ENCODE results near the gene MYO1B. TPM values are rescaled to one million over a fixed set of nuclear protein-coding genes. Genes with fewer than 3 reads are reported as not detected.

Gene MYO1B
- total RNA-seq, 1 donor from 2014 or later: 38.2 TPM

GRCh38 chr2:191258996-191259395 lies 13.8 kb downstream of the MYO1B start:
- DNase-seq (ENCODE audit: low spot score): no peak

GRCh38 chr2:191262436-191262835 lies 17.2 kb downstream of the MYO1B start:
- DNase-seq (ENCODE audit: low spot score): no peak

- DNase-seq (ENCODE audit: low spot score): no peak
Observed at GRCh38 chr2:191263050-191263449, 17.8 kb downstream of the MYO1B start.

GRCh38 chr2:191264647-191265081 lies 19.5 kb downstream of the MYO1B start:
- DNase-seq (ENCODE audit: low spot score): no peak

GRCh38 chr2:191265311-191266170 lies 20.3 kb downstream of the MYO1B start:
- no peak for DNase-seq (ENCODE audit: low spot score)

DNA sequence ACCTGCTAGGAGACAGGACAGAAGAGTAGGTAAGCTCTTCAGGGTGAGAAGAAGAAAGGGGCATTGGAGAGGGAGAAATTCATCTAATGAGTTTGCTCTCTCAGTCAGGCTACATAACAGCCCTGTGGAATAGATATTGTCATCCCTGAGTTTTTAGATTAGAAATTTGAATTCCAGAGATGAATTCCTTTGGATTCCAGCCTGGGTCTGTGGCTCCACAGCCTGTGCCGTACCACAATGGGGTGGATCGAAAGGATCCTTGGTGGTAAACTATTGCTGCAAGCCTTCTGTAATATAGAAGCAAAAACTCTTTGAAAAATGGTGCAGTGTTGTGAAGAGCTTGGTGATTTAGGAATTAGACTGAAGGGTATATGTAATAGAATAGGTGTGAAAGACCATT lies 21.0 kb downstream of the MYO1B start:
- no peak for DNase-seq (ENCODE audit: low spot score)

DNA sequence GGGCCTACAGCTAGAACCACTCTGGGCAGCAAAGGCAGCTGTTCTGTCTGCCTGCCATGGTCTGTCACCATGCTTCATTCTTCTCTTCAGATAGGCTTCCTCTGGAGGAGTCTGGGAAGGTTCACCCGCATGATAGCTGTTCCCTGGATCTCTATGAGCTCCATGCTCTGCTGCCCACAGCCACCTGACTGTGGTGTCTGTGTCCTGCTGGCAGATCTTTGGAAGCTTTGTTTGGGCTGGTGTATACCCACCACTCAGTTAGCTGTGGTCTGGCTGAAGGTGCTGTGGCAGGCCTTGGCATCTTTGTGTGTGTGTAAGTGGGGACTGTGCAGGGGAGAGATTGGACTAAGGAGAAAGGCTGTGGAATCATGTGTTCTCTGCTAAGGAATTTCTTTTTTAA lies 23.4 kb downstream of the MYO1B start:
- DNase-seq (ENCODE audit: low spot score): no peak

- no peak for DNase-seq (ENCODE audit: low spot score)
Observed at GRCh38 chr2:191270306-191271161, 25.3 kb downstream of the MYO1B start.

DNA sequence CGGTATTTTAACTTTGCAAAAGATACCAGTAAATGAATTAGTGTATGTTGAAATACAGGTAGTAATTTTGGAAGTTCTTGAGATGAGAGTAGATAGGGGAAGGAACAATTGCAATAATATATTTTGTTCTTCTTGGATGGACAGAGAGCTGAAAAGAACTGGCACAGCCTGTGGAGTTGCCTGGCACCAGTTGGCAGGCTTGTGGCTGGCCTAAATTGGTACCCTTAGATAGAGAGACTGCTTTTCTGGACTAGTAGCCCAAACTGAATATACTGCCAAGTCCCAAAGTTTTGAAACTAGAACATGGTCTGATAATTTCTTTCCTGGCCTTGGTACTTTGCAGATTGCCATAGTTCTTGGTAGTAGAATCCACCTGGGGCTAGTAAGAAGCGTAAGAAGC lies 26.9 kb downstream of the MYO1B start:
- DNase-seq (ENCODE audit: low spot score): no peak

- DNase-seq (ENCODE audit: low spot score): no peak
Observed at GRCh38 chr2:191274413-191274815, 29.2 kb downstream of the MYO1B start.

DNA sequence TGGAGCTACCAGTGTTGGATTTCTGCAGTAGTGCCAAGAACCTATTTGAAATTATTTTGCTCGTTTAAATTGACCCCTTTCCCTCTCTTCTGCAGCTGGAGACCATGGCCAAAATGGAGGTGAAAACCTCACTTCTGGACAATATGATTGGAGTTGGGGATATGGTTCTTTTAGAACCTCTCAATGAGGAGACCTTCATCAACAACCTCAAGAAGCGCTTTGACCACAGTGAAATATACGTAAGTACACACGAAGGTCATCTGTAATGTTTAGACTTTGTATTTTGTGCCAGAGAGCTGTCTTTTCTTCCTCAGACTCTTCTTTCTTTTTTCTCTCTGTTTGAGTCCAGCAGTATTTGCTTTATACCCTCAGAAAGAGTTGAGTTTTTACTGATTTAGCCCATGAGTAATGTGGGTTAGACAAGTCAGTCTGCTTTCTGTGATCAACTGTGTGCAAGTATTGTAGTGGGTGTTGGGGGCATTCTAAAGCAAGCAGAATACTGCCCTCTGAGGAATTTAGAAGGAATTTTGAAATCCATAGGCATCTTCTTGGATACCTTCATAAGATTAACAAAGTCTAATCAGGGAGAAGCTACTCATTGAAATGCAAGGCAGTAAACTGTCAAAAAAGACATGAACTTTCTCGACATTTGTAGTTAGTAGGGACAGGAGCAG lies 31.7 kb downstream of the MYO1B start:
- no peak for DNase-seq (ENCODE audit: low spot score)

- DNase-seq (ENCODE audit: low spot score): no peak
Observed at GRCh38 chr2:191280290-191280689, 35.1 kb downstream of the MYO1B start.

DNA sequence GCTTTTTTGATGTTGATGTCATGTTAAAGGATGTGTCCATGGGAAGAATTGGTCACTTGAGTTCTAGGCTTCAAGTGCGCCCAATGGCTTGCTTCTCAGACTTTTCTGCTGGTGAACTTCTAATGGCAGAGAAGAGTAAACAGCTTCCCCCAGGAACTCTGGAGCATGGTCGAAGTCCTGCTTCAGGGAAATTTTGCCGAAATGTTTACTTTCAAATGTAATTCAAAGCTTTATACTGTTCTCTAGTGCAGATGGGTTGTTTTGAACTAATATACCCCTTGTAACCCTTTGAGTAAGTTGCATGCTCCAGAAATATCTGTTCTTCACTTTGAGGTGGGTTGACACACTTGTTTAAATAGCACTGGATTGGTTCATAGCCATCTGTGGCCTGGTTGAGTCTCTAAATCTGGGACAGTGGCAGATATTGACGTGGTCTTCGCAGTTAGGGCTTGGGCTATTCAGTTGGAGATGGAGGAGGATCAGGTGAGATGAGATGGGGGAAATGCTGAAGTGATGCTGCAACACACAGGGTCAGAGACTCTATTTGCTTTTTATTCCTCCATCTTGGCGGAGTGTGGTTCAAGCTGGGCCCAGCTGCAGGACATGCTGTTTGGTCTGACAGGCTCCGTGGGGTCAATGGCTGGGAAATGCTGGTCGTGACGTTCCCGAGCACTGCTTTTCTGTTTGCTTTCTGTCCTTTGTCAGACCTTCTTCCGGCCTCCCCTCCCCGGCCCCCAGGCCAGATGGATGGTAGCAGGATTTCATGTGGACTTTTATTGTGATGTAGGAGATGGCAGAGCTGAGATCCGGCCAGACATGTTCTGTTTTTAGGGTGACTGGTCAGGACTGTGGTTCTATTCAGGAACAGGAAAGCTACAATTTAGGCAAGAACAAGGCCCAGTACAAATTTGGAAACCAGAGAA lies 35.9 kb downstream of the MYO1B start:
- no peak for DNase-seq (ENCODE audit: low spot score)

DNA sequence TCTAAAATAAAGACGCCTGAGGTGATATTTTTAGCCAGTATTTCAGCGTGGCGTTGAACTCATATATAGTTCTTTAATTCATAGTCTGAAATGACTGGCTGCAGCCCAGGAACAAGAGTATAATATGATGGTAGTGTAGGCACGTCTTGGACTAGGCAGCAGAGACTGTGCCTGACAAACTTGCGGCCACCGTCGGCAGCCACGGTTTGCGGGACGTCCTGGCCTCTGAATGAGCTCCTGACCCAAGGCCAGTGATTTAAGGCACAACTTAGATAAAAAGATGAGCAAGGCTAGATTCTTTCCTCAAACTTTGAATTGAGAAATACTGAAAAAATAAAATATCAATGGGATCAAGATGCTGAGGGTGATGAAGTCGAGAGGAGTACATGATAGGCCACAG lies 40.0 kb downstream of the MYO1B start:
- no peak for DNase-seq (ENCODE audit: low spot score)

GRCh38 chr2:191287820-191288219 lies 42.6 kb downstream of the MYO1B start:
- no peak for DNase-seq (ENCODE audit: low spot score)

DNA sequence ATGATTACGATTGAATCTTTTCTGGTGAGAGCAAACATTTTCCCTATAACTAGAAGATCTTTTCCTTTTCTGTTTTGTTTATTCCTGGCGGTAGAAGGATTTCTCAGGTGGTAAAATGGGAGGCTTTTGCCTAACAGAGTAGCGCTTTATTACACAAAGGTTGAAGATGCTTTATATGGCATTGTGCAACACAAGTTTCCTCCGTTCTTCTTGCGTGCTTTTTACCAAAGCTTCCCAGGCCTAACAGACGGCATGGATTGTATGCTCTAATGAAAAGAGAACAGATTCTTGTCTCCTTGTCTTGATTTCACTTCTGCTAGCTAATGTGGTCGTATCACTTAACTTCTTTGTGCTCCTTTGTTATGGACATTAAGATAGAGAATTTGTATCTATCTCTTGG lies 43.8 kb downstream of the MYO1B start:
- no peak for DNase-seq (ENCODE audit: low spot score)

DNA sequence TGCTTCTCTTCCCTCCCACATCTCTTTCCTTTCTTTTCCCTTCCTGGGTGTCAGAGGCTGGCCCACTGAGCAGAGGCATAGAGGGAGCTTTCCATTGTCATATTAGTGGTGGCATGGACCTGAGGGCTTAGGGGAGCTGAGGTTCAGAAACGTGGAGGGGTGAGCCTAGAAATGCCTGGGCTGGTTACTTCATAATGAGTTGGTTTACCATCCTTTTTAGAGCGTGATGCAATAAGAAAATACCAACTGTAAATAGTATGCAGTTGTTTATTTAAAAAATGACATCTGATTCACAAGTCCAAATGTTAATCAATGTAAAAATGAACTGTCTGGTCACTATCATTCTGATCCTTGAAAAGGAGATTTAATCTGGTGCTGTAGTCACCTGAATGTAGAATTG lies 46.3 kb downstream of the MYO1B start:
- DNase-seq (ENCODE audit: low spot score): no peak

- DNase-seq (ENCODE audit: low spot score): no peak
Observed at GRCh38 chr2:191292869-191293268, 47.7 kb downstream of the MYO1B start.

DNA sequence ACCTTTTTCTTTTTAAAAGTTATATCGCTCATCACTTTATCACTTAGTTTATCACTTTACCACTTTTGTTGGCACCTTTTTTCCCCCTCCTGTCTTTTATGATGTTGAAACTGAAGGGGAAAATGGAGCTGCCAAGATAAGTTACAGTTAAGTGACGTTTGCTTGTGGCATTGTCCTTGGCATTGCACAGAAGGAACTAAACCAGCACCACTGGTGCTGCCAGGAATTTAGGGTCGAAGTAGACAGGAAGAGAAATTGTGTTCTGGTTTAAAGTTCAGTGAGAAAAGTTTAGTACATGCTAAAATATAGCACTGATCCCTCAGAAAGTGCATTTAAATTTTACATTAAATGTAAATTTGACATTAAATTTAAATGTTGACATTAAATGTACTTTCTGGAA lies 49.9 kb downstream of the MYO1B start:
- no peak for DNase-seq (ENCODE audit: low spot score)

- no peak for DNase-seq (ENCODE audit: low spot score)
Observed at GRCh38 chr2:191296083-191297006, 51.1 kb downstream of the MYO1B start.

Measured in mucosa of gallbladder (tissue), 1 donor.